OCI-LY7 (cell line): ENCODE measurements around the gene GTF3C2. TPM values are rescaled to one million over a fixed set of nuclear protein-coding genes. Genes with fewer than 3 reads are reported as not detected.

Experiments used
- BruUV-seq: library from RNA; stranded (reverse); fragments of 400-500 nt; replicated peaks from 2 replicates; lab custom pipeline; 2021; lab: Mats Ljungman, UMichigan
- CTCF ChIA-PET: fragments of 300-600 bp; sonication (Branson Sonifier 250); formaldehyde crosslinking; loops from one replicate; lab custom pipeline; 2022; ENCODE audit warnings: antibody characterized with exemption; ENCODE audit not compliant: unreplicated experiment; lab: Charles Lee
- POLR2A ChIA-PET: fragments of 300-600 bp; sonication (Branson Sonifier 250); formaldehyde crosslinking; loops from one replicate; lab custom pipeline; 2022; ENCODE audit warnings: antibody characterized with exemption; lab: Charles Lee
- DNase-seq: peaks from one replicate; pipeline ENCODE4 v3.0.0-alpha.2; 2015; ENCODE audit warnings: low spot score
- H2AFZ ChIP-seq: fragments of 200-600 bp; sonication (generic), shearing (Covaris generic); 2 replicates; pipeline ENCODE4 v1.6.1; 2014; ENCODE audit warnings: mild to moderate bottlenecking, antibody characterized with exemption, low read length, moderate library complexity
- H3K27ac ChIP-seq: fragments of 200-600 bp; sonication (generic); 2 replicates; pipeline ENCODE4 v1.5.1; 2014; ENCODE audit warnings: mixed run types, low read depth, mild to moderate bottlenecking, moderate library complexity, low read length, inconsistent platforms; ENCODE audit not compliant: poor library complexity, severe bottlenecking
- H3K36me3 ChIP-seq: fragments of 200-600 bp; sonication (generic); 2 replicates; pipeline ENCODE4 v1.6.1; 2014; ENCODE audit warnings: mild to moderate bottlenecking, antibody characterized with exemption, low read length, moderate library complexity, mixed read lengths; ENCODE audit not compliant: insufficient read depth
- H3K4me1 ChIP-seq: fragments of 200-600 bp; sonication (generic); 2 replicates; pipeline ENCODE4 v1.5.1; 2014; ENCODE audit warnings: mild to moderate bottlenecking, low read length; ENCODE audit not compliant: insufficient read depth, poor library complexity, severe bottlenecking
- H3K4me2 ChIP-seq: fragments of 200-600 bp; sonication (generic); 2 replicates; pipeline ENCODE4 v1.6.1; 2014; ENCODE audit warnings: mild to moderate bottlenecking, low read length
- H3K4me3 ChIP-seq: fragments of 200-600 bp; sonication (generic); 2 replicates; pipeline ENCODE4 v1.5.1; 2014; ENCODE audit warnings: mild to moderate bottlenecking, low read depth, low read length; ENCODE audit not compliant: poor library complexity, severe bottlenecking
- H3K79me2 ChIP-seq: fragments of 200-600 bp; sonication (generic); 2 replicates; pipeline ENCODE4 v1.6.1; 2016; ENCODE audit warnings: low read depth, mild to moderate bottlenecking, low read length, moderate library complexity, mixed read lengths; ENCODE audit not compliant: insufficient read depth
- H3K9me2 ChIP-seq: fragments of 200-600 bp; sonication (generic); 2 replicates; pipeline ENCODE4 v1.6.1; 2016; ENCODE audit warnings: mild to moderate bottlenecking, low read length, mixed read lengths; ENCODE audit not compliant: insufficient read depth
- H3K9me3 ChIP-seq: fragments of 200-600 bp; sonication (generic); 2 replicates; pipeline ENCODE4 v1.6.1; 2014; ENCODE audit warnings: mild to moderate bottlenecking, mixed run types, low read length, mixed read lengths
- H4K20me1 ChIP-seq: fragments of 200-600 bp; sonication (generic); 2 replicates; pipeline ENCODE4 v1.6.1; 2014; ENCODE audit warnings: mild to moderate bottlenecking, antibody characterized with exemption, low read length, moderate library complexity, mixed read lengths; ENCODE audit not compliant: insufficient read depth
- CTCF ChIP-seq: fragments of 200-600 bp; sonication (generic); conservative IDR thresholded peaks from 2 replicates; pipeline ENCODE4 v1.5.1; 2014; ENCODE audit warnings: mild to moderate bottlenecking, antibody characterized with exemption, low read length, moderate library complexity, mixed read lengths
- EZH2phosphoT487 ChIP-seq: fragments of 200-600 bp; sonication (generic); IDR thresholded peaks from 2 replicates; pipeline ENCODE4 v1.6.1; 2018; ENCODE audit warnings: low read depth, borderline replicate concordance, mild to moderate bottlenecking, mixed run types, antibody characterized with exemption, low read length, moderate library complexity, mixed read lengths
- intact Hi-C: fragments of 100-400 bp; cut with micrococcal nuclease; formaldehyde crosslinking; loops from one replicate; pipeline ENCODE4 v1.10.0; 2022; ENCODE audit not compliant: unreplicated experiment
- total RNA-seq, 2 experiments: library from RNA; depleted of rRNA in 1 of 2; stranded (reverse); fragments of >200 nt in 1 of 2; shearing (Covaris generic) in 1 of 2; gene quantifications; 2 replicates each; pipeline ENCODE4 v1.2.3, GENCODE V29; 2014 to 2022

Gene GTF3C2
- total RNA-seq, 2 experiments from 2014 or later = 54.2 to 70.3 TPM

- Histone ChIP-seq H4K20me1 (no peaks in the 10 kb centered on the region), H3K4me1 (no peaks in the 10 kb centered on the region), H3K4me3 (no peak overlapping the region), H3K79me2 (no peaks in the 10 kb centered on the region), H3K9me2 (no peaks in the 10 kb centered on the region), H2AFZ (no peak overlapping the region), H3K36me3 (peaks cover 91% of the 10 kb centered on the region), H3K4me2 (no peak overlapping the region), H3K9me3 (no peaks in the 10 kb centered on the region), H3K27ac (no peak overlapping the region)
- ChIA-PET POLR2A (interaction anchor here (0.5 kb wide), 1 partner anchor 19 kb away, joined by 3 read pairs; no protein-coding TSS in a partner anchor), CTCF (no interaction called here)
- DNase-seq = no peak
- no peak for TF ChIP-seq CTCF
- TF ChIP-seq EZH2phosphoT487 = no peak
- intact Hi-C loops = no loop called here
- BruUV-seq = no TSS peak
Measured at GRCh38 chr2:27335311-27335710, 21.3 kb downstream of the GTF3C2 start.

- H3K27ac ChIP-seq = no peak overlapping the region
- TF ChIP-seq EZH2phosphoT487 (no peak), CTCF (no peak)
- H4K20me1 ChIP-seq = no peaks in the 10 kb centered on the region
- ChIA-PET CTCF (no interaction called here), POLR2A (interaction anchor here (1.9 kb wide), 1 partner anchor 22 kb away, joined by 4 read pairs; no protein-coding TSS in a partner anchor)
- intact Hi-C loops = loop anchor here (5.0 kb wide), 1 partner anchor 33 kb away; the partner anchor contains the start of gene GTF3C2
- no peak overlapping the region for H2AFZ ChIP-seq
- peaks cover 16% of the 10 kb centered on the region for H3K4me1 ChIP-seq
- H3K36me3 ChIP-seq = peaks cover 41% of the 10 kb centered on the region
- H3K4me3 ChIP-seq = no peak overlapping the region
- H3K4me2 ChIP-seq = no peak overlapping the region
- H3K9me3 ChIP-seq = no peaks in the 10 kb centered on the region
- H3K79me2 ChIP-seq = peaks cover 24% of the 10 kb centered on the region; the same call in 1 of the 2 replicates
- H3K9me2 ChIP-seq = no peaks in the 10 kb centered on the region
- BruUV-seq = no TSS peak
- DNase-seq = no peak
Measured at GRCh38 chr2:27324720-27325119, 31.8 kb downstream of the GTF3C2 start.
